Endodermal cell (in vitro differentiated cells): ENCODE data around the gene DCC. TPM values are rescaled to one million over a fixed set of nuclear protein-coding genes. Genes with fewer than 3 reads are reported as not detected.

Source experiments
- DNase-seq: peaks from one replicate; pipeline ENCODE4 v3.0.0-alpha.2; 2017
- H3K27ac ChIP-seq: 2 replicates; pipeline ENCODE4 v1.5.1; 2013; ENCODE audit warnings: mild to moderate bottlenecking, low read depth, low read length, moderate library complexity
- H3K27me3 ChIP-seq: 2 replicates; pipeline ENCODE4 v1.6.1; 2013; ENCODE audit warnings: mild to moderate bottlenecking, low read length, moderate library complexity; ENCODE audit not compliant: insufficient read depth, control insufficient read depth, poor library complexity, severe bottlenecking
- H3K36me3 ChIP-seq: 2 replicates; pipeline ENCODE4 v1.7.0; 2013; ENCODE audit warnings: mild to moderate bottlenecking, low read length, moderate library complexity; ENCODE audit not compliant: control insufficient read depth, insufficient read depth
- H3K4me1 ChIP-seq: one replicate; pipeline ENCODE4 v1.7.0; 2013; ENCODE audit warnings: low read length; ENCODE audit not compliant: control insufficient read depth, insufficient read depth
- H3K4me3 ChIP-seq: 2 replicates; pipeline ENCODE4 v1.5.1; 2013; ENCODE audit warnings: mild to moderate bottlenecking, low read length, moderate library complexity
- H3K9ac ChIP-seq: 2 replicates; pipeline ENCODE4 v1.6.1; 2013; ENCODE audit warnings: mild to moderate bottlenecking, low read length, moderate library complexity; ENCODE audit not compliant: poor library complexity, severe bottlenecking; ENCODE audit errors: extremely low read depth
- H3K9me3 ChIP-seq: 2 replicates; pipeline ENCODE4 v1.6.1; 2013; ENCODE audit warnings: mild to moderate bottlenecking, low read length, moderate library complexity; ENCODE audit not compliant: control insufficient read depth
- H3K27ac Mint-ChIP-seq: 2 replicates; pipeline ENCODE4 v1.8.0; 2020; ENCODE audit warnings: mixed read lengths
- H3K27me3 Mint-ChIP-seq: 2 replicates; pipeline ENCODE4 v1.8.0; 2021; ENCODE audit warnings: mild to moderate bottlenecking, mixed read lengths; ENCODE audit not compliant: insufficient read depth
- H3K36me3 Mint-ChIP-seq: 2 replicates; pipeline ENCODE4 v1.8.0; 2020; ENCODE audit warnings: low read depth, mixed read lengths
- H3K4me1 Mint-ChIP-seq: 2 replicates; pipeline ENCODE4 v1.8.0; 2020; ENCODE audit warnings: mixed read lengths
- H3K4me3 Mint-ChIP-seq: 2 replicates; pipeline ENCODE4 v1.8.0; 2020; ENCODE audit warnings: mild to moderate bottlenecking, moderate library complexity, mixed read lengths
- H3K9me3 Mint-ChIP-seq: 2 replicates; pipeline ENCODE4 v1.8.0; 2020; ENCODE audit warnings: mild to moderate bottlenecking, mixed read lengths
- WGBS, 2 experiments: methylation state at CpG; one replicate each; pipeline versions ENCODE4 v1.1.5 to v1.1.7; 2013; ENCODE audit warnings: missing lambda C conversion rate in 2 of 2, mixed read lengths in 1 of 2; ENCODE audit not compliant: insufficient coverage in 1 of 2, insufficient read length in 1 of 2; 5-methylcytosine and 5-hydroxymethylcytosine counted together
- total RNA-seq, 2 donors: library from RNA; stranded (reverse); fragmentation: NEBNext Ultra II Directional in 1 of 2; extraction: Animal tissue kit (Norgen Biotek cat#: 25700) in 1 of 2; gene quantifications; 2 replicates in 1 of 2; 3 replicates in 1 of 2; pipeline ENCODE4 v1.2.1, GENCODE V29; 2021
- TF ChIP-seq, protein P1 (sequence below): fragments of 200-600 bp; sonication (generic); conservative IDR thresholded peaks from 2 replicates; pipeline ENCODE4 v1.5.0; 2021; ENCODE audit warnings: antibody characterized with exemption, mild to moderate bottlenecking

Gene DCC
- total RNA-seq, 2 donors from 2014 or later: 0.77 to 0.97 TPM

DNA sequence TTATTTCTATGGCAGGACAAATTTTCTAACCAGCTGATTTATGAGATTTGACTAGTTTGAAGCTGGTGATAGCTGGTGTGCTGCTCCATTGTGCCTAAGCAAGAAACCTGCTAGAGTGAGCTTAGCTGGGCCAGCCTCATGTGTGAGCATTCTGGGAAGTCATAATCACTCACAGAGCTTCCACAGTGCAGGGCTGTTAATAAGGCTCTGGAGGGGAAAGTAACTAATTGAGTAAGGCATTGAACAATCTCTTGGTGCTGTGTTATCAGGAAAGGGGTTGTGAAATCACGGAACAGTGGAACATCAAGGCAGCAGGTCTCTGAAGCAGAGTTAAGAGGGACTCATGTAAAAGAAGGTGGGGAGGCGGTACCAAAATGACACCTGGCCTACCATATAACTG, 1111.9 kb downstream of the DCC start:
- Histone ChIP-seq H3K27ac (no peak overlapping the region), H3K4me3 (no peak overlapping the region), H3K36me3 (no peaks in the 10 kb centered on the region), H3K9me3 (no peaks in the 10 kb centered on the region), H3K9ac (no peak overlapping the region), H3K27me3 (no peaks in the 10 kb centered on the region), H3K4me1 (no peaks in the 10 kb centered on the region)
- TF ChIP-seq, protein P1, sequence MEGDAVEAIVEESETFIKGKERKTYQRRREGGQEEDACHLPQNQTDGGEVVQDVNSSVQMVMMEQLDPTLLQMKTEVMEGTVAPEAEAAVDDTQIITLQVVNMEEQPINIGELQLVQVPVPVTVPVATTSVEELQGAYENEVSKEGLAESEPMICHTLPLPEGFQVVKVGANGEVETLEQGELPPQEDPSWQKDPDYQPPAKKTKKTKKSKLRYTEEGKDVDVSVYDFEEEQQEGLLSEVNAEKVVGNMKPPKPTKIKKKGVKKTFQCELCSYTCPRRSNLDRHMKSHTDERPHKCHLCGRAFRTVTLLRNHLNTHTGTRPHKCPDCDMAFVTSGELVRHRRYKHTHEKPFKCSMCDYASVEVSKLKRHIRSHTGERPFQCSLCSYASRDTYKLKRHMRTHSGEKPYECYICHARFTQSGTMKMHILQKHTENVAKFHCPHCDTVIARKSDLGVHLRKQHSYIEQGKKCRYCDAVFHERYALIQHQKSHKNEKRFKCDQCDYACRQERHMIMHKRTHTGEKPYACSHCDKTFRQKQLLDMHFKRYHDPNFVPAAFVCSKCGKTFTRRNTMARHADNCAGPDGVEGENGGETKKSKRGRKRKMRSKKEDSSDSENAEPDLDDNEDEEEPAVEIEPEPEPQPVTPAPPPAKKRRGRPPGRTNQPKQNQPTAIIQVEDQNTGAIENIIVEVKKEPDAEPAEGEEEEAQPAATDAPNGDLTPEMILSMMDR: no peak
- H3K9me3 Mint-ChIP-seq: no peaks in the 10 kb centered on the region
- no peaks in the 10 kb centered on the region for H3K36me3 Mint-ChIP-seq
- H3K4me1 Mint-ChIP-seq: peaks cover 6% of the 10 kb centered on the region
- no peak for DNase-seq
- no peaks in the 10 kb centered on the region for H3K27me3 Mint-ChIP-seq
- no peak overlapping the region for H3K27ac Mint-ChIP-seq
- 66 to 100% methylated on average over 1 to 2 of the region's 2 CpGs for WGBS, 2 experiments
- no peak overlapping the region for H3K4me3 Mint-ChIP-seq

- no peaks in the 10 kb centered on the region for H3K4me1 ChIP-seq
- H3K9me3 Mint-ChIP-seq: peaks cover 2% of the 10 kb centered on the region
- no peaks in the 10 kb centered on the region for H3K36me3 ChIP-seq
- no peak overlapping the region for H3K4me3 Mint-ChIP-seq
- H3K9me3 ChIP-seq: no peaks in the 10 kb centered on the region
- H3K36me3 Mint-ChIP-seq: no peaks in the 10 kb centered on the region
- no peak overlapping the region for H3K27ac ChIP-seq
- no peak overlapping the region for H3K9ac ChIP-seq
- no peak overlapping the region for H3K27ac Mint-ChIP-seq
- H3K4me1 Mint-ChIP-seq: peaks cover 13% of the 10 kb centered on the region
- no peaks in the 10 kb centered on the region for H3K27me3 Mint-ChIP-seq
- DNase-seq: no peak
- no peaks in the 10 kb centered on the region for H3K27me3 ChIP-seq
- 74 to 80% methylated on average over 1 of the region's 1 CpG for WGBS, 2 experiments
- H3K4me3 ChIP-seq: no peak overlapping the region
- TF ChIP-seq, protein P1: no peak
These were observed 1117.1 kb downstream of the DCC start for GRCh38 chr18:53457068-53457467.

DNA sequence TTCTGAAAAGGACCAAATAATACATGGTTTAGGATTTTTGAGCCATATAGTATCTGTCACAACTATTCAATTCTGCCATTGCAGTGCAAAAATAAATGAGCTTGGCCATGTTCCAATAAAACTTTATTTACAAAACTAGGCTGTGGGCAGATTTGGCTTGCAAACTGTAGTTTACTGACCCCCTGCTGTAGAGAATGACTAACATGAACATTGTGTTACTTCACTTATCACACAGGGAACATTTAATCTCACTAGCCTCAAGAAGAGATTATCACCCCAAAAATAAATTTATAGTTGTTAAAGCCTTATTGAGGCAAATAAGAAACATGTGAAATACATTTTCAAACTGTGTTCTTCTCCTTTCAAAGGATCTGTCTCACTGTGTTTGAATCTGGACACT, 1118.3 kb downstream of the DCC start:
- no peaks in the 10 kb centered on the region for H3K4me1 ChIP-seq
- H3K9ac ChIP-seq: no peak overlapping the region
- no peak for DNase-seq
- Mint-ChIP-seq H3K4me3 (no peak overlapping the region), H3K9me3 (peaks cover 2% of the 10 kb centered on the region), H3K27me3 (no peaks in the 10 kb centered on the region), H3K4me1 (peaks cover 13% of the 10 kb centered on the region), H3K36me3 (no peaks in the 10 kb centered on the region), H3K27ac (no peak overlapping the region)
- TF ChIP-seq, protein P1: no peak
- no peaks in the 10 kb centered on the region for H3K27me3 ChIP-seq
- H3K9me3 ChIP-seq: no peaks in the 10 kb centered on the region
- H3K4me3 ChIP-seq: no peak overlapping the region
- H3K36me3 ChIP-seq: no peaks in the 10 kb centered on the region
- peak overlapping the region; percentile 69 for H3K27ac ChIP-seq
